ENCODE results near the gene TMEM184B. TPM values are rescaled to one million over a fixed set of nuclear protein-coding genes. Genes with fewer than 3 reads are reported as not detected.

Gene TMEM184B
- total RNA-seq, 1 donor from 2014 or later, result 26.0 TPM

GRCh38 chr22:38205261-38206128 is 67.3 kb downstream of the TMEM184B start:
- DNase-seq (ENCODE audit: low read depth in 2 of 2), result peak; percentile 53 to 56

DNA sequence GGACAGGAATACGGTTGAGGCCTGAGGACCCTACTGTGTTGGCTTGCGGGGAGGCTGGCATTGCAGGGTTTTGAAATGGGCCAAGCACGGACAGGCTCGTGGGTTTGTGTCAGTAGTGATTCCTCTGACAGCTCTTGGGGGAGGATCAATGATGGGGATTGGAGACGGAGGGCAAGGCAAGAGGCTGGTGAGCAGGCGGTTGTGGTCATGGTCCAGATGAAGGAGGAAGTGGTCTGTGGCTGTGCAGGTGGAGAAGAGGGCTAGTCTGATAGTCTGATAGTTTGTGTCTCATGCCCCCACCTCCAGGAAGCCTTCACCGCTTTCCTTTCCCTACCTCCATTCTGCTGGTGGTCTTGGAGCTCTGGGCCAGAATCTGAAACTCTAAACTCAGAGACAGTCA is 68.0 kb downstream of the TMEM184B start:
- no peak for DNase-seq (ENCODE audit: low read depth in 2 of 2)

DNA sequence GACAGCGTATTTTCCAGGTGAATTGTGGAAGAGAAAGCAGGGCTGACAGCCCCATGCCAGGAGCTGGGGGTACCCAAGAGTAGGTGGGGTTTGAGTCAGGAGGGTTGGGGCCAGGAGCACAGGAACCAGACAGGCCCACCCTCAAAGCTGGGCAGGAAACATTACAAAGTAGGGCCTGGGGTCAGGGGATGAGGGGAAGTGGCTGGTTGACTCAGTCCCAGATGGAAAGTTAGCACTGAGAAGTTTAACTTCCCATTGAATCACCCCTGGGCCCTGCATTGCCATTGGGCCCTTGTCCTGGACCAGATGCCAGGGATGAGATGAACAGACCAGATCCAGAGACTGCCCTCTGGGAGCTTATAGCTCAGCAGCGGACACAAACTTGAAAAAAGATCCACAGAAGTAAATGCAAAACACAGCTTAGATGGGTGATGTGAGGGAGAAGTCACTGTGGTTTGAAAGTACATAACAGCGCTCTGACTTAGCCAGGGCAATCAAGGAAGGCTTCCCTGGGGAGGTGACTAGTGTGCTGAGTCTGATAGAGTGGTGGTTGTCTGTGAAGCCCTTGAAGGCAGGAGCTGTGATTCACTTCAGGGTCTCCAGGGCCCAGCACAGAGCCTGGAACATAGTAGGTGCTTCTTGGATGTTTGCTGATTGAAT is 68.8 kb downstream of the TMEM184B start:
- peak; percentile 91 to 92 for DNase-seq (ENCODE audit: low read depth in 2 of 2)

- peak; percentile 74 to 76 for DNase-seq (ENCODE audit: low read depth in 2 of 2)
Observed at GRCh38 chr22:38203090-38203810, 69.6 kb downstream of the TMEM184B start.

GRCh38 chr22:38202437-38203089 is 70.2 kb downstream of the TMEM184B start:
- DNase-seq (ENCODE audit: low read depth in 2 of 2), result peak; percentile 96 to 98

GRCh38 chr22:38201711-38202436 is 70.9 kb downstream of the TMEM184B start, which contains the start of gene MAFF:
MAFF (plus strand) TSS chr22:38201994; CDS start chr22:38213854, 11,860 bp downstream.
- DNase-seq (ENCODE audit: low read depth in 2 of 2), result peak; percentile 98 to 99

DNA sequence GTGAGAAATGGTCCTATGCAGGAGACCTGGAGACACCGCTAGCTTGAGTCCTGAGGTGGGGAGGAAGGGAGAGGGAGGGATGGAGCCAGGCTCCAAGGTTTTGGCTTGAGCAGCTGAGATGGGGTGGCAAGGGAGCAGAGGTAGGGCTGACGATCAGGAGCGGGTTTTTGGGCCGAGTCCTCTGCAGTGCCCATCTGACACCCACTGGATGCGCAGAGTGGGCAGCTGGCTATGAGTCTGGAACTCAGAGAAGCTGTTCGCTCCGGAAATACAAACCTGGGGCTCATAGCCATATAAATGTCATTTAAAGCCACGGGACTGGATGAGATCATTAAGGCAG is 71.5 kb downstream of the TMEM184B start:
- no peak for DNase-seq (ENCODE audit: low read depth in 2 of 2)

GRCh38 chr22:38199826-38200559 is 72.8 kb downstream of the TMEM184B start:
- no peak for DNase-seq (ENCODE audit: low read depth in 2 of 2)

DNA sequence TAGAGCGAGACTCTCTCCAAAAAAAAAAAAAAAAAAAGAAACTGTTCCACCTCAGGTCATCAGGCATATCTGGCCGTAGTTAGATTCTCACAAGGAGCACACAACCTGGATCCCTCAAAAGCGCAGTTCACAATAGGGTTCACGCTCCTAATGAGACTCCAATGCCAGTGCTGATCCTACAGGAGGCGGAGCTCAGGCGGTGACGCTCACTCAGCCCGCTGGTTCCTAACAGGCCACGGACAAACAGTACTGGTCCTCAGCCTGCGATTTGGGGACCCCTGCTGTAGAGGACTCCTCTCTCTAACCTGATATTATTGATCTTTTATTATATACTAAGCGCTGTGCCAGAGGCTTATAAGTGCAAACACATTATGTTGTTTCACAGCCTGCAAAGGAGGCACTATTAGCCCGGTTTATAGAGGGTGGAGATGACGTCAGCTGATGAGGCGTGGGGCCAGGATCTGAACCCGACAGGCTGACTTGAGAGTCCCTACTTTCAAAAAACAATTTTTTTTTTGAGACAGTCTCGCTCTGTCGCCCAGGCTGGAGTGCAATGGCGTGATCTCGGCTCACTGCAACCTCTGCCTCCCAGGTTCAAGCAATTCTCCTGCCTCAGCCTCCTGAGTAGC is 75.9 kb downstream of the TMEM184B start:
- DNase-seq (ENCODE audit: low read depth in 2 of 2), result no peak

DNA sequence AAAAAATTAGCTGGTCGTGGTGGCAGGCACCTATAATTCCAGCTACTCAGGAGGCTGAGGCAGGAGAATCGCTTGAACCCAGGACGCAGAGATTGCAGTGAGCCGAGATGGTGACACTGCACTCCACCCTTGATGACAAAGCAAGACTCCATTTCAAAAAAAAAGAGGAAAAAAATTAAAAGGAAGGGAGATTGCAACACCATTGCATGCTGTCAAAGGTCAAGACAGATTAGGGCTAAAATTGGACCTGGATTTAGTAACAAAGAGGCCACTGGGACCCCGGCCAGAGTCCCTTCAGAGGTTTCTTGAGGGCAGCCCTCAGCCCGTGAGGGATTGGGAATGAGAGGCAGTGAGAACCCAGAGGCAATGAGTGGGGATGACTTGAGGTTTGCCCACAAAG is 79.2 kb downstream of the TMEM184B start:
- no peak for DNase-seq (ENCODE audit: low read depth in 2 of 2)

DNA sequence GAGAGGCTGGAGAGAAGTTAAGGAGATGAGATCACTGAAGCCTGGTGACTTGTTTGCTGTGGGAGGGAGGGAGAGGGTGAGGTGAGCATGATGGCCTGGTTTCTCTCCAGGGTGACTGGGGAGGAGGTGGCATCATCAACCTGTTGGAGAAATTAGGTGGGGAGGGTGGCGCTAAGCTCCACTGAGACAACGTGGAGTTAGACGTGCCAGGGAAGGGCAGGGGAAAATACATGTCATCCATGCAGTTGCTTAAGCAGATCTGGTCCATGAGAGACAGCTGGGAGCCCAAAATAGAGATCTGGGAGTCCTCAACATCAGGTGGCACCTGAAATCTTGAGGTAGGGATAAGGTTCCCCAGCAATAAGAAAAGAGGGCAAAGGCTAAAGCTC is 80.3 kb downstream of the TMEM184B start:
- DNase-seq (ENCODE audit: low read depth in 2 of 2), result no peak

- DNase-seq (ENCODE audit: low read depth in 2 of 2), result peak in 1 of 2 donors; percentile 45
Observed at GRCh38 chr22:38191731-38192474, 80.9 kb downstream of the TMEM184B start.

- no peak for DNase-seq (ENCODE audit: low read depth in 2 of 2)
Observed at GRCh38 chr22:38191055-38191454, 81.8 kb downstream of the TMEM184B start.

DNA sequence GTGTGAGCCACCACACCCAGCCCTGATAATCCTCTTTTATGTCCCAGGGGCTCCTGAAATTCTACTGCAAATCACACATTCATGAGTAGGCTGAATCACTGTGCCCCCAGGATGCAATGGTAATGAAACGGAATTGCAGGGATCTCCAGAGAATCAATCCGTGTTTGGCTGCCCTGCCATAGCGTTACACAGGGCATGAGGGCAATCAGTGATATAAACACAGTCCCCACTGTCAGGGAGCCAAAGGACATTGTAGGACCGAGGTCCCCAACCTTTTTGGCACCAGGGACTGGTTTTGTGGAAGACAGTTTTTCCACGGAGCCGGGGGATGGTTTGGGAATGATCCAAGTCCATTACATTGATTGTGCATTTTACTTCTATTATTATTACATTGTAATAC is 82.2 kb downstream of the TMEM184B start:
- no peak for DNase-seq (ENCODE audit: low read depth in 2 of 2)

- DNase-seq (ENCODE audit: low read depth in 2 of 2), result no peak
Observed at GRCh38 chr22:38189104-38189503, 83.7 kb downstream of the TMEM184B start.

GRCh38 chr22:38187413-38188212 is 85.2 kb downstream of the TMEM184B start:
- peak; percentile 62 to 89 for DNase-seq (ENCODE audit: low read depth in 2 of 2)

GRCh38 chr22:38186429-38186828 is 86.4 kb downstream of the TMEM184B start:
- DNase-seq (ENCODE audit: low read depth in 2 of 2), result peak; percentile 38 to 81

DNA sequence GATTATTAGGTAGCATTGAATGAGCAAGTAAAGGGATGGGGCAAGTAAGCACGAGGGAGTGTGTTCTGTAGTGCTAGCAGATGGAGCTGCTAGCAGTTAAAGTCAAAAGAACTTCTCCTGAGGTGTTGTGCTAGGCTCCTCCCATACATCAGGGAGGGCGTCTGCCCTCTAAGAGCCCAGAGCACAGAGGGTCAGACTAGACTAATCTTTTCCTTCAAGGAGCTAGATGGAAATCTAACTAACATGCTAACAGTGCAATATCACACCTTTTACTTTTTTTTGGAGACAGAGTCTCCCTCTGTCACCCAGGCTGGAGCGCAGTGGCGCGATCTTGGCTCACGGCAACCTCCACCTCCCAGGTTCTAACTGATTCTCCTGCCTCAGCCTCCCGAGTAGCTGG is 88.0 kb downstream of the TMEM184B start:
- no peak for DNase-seq (ENCODE audit: low read depth in 2 of 2)

All from lung microvascular endothelial cell (primary cell).